Lower leg skin (tissue), 3 donors: ENCODE measurements around the gene INHBC.

Experiments used
- POLR2A ChIP-seq, 2 donors: fragments of 450-650 bp; IDR thresholded peaks; one replicate each; pipeline ENCODE4 v1.6.1; 2016 to 2017; ENCODE audit warnings: antibody characterized with exemption in 2 of 2, mild to moderate bottlenecking in 1 of 2, moderate library complexity in 1 of 2
- TF ChIP-seq, protein P1 (sequence below), 3 donors: fragments of 450-650 bp; IDR thresholded peaks; one replicate each; pipeline ENCODE4 v1.5.1; 2016; ENCODE audit warnings: antibody characterized with exemption in 3 of 3, mild to moderate bottlenecking in 3 of 3, moderate library complexity in 2 of 3

DNA sequence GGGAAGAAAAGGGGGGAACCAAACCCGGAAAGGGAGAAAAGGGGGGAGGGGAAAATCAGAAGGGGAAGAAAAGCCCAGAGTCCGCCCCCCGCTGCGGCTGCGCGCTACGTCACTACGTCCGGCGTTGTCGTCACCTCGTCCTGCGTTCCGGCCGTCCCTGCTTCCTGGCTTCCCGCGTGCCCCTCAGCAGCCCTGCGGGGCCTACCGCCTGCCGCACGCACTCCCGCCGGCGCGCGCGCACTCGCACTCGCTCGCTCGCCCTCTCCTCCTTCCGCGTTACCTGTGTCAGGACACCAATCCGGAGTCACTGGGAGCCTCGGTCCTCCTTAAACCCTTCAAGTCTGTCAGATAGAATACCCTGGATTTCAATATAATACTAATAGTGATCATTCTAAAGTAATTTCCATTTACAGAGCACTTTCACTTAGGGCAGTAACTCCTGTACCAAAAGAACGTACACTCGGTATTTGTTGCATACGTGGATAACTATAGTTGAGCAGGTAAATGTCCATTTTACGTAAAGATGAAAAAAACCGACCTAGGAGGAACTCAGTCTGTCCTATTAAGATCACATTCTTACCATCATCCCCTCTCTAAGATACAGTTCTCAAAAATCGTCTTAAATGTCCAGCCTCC lies 3.5 kb upstream of the INHBC start, which contains the start of gene R3HDM2:
- TF ChIP-seq POLR2A (IDR thresholded peaks at IDR 0.05): peak in 1 of 2 donors; percentile 70
- TF ChIP-seq, protein P1, sequence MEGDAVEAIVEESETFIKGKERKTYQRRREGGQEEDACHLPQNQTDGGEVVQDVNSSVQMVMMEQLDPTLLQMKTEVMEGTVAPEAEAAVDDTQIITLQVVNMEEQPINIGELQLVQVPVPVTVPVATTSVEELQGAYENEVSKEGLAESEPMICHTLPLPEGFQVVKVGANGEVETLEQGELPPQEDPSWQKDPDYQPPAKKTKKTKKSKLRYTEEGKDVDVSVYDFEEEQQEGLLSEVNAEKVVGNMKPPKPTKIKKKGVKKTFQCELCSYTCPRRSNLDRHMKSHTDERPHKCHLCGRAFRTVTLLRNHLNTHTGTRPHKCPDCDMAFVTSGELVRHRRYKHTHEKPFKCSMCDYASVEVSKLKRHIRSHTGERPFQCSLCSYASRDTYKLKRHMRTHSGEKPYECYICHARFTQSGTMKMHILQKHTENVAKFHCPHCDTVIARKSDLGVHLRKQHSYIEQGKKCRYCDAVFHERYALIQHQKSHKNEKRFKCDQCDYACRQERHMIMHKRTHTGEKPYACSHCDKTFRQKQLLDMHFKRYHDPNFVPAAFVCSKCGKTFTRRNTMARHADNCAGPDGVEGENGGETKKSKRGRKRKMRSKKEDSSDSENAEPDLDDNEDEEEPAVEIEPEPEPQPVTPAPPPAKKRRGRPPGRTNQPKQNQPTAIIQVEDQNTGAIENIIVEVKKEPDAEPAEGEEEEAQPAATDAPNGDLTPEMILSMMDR (IDR thresholded peaks at IDR 0.05): no peak
